K562 (cell line): ENCODE results near the gene TMEM150C. TPM values are rescaled to one million over a fixed set of nuclear protein-coding genes. Genes with fewer than 3 reads are reported as not detected.

Experiments used
- ATAC-seq: fragments of 200-7000 bp; cut with Tn5 transposase; 3 replicates; pipeline ENCODE4 v1.9.1; 2020; ENCODE audit warnings: moderate library complexity
- BruUV-seq: library from RNA; stranded (reverse); fragments of 400-500 nt; replicated peaks from 2 replicates; lab custom pipeline; 2021; lab: Mats Ljungman, UMichigan
- CTCF ChIA-PET: fragments of 300-600 bp; formaldehyde crosslinking; extraction: SDS; loops from one replicate; lab custom pipeline; 2021; ENCODE audit warnings: low intra/inter-chr PET ratio; lab: Yijun Ruan, JAX
- POLR2A ChIA-PET: fragments of 300-600, 350-650 bp; sonication (Branson Sonifier 250); formaldehyde crosslinking; extraction: SDS; loops from one replicate; lab custom pipeline; 2021; ENCODE audit warnings: antibody characterized with exemption, inconsistent platforms; lab: Yijun Ruan, JAX
- DNase-seq, 4 experiments: peaks; one replicate each; pipeline versions ENCODE4 v3.0.0 to v3.0.0-alpha.2; 2011 to 2018; ENCODE audit warnings: low spot score in 3 of 4, mixed read lengths in 3 of 4; ENCODE audit errors: extremely low read depth in 1 of 4
- FAIRE-seq: peaks from 2 replicates; lab custom pipeline; 2011; peaks lifted over from hg19 to GRCh38; lab: Jason Lieb, UNC
- H2AFZ ChIP-seq: 2 replicates; pipeline ENCODE4 v1.6.0; 2011; ENCODE audit warnings: low read depth, low read length, control low read depth, inconsistent platforms
- H3K27ac ChIP-seq: fragments of 200-600 bp; 3 replicates; pipeline ENCODE4 v1.8.0; 2011; ENCODE audit warnings: low read depth, mild to moderate bottlenecking, control low read depth, inconsistent platforms, low read length, moderate library complexity, mixed read lengths; ENCODE audit errors: extremely low read depth
- H3K27me3 ChIP-seq, 2 experiments: fragments of 300-600 bp in 1 of 2; 2 replicates in 1 of 2; 3 replicates in 1 of 2; pipeline versions ENCODE4 v1.6.0 to v1.8.0; 2011; ENCODE audit warnings: inconsistent platforms in 2 of 2, low read length in 2 of 2, mild to moderate bottlenecking in 1 of 2, mixed read lengths in 1 of 2, moderate library complexity in 1 of 2; ENCODE audit not compliant: control insufficient read depth in 2 of 2, insufficient read depth in 2 of 2
- H3K36me3 ChIP-seq: fragments of 300-600 bp; 3 replicates; pipeline ENCODE4 v1.8.0; 2011; ENCODE audit warnings: mild to moderate bottlenecking, low read length, inconsistent platforms; ENCODE audit not compliant: control insufficient read depth, insufficient read depth
- H3K4me1 ChIP-seq, 2 experiments: fragments of 200-600 bp in 1 of 2; replicated peaks in 1 of 2; 2 replicates in 1 of 2; 3 replicates in 1 of 2; pipeline versions ENCODE4 v1.5.1 to v1.8.0; 2011; ENCODE audit warnings: inconsistent platforms in 2 of 2, low read length in 2 of 2, mild to moderate bottlenecking in 1 of 2, mixed read lengths in 1 of 2, moderate library complexity in 1 of 2; ENCODE audit not compliant: control insufficient read depth in 2 of 2, insufficient read depth in 2 of 2
- H3K4me2 ChIP-seq: 2 replicates; pipeline ENCODE4 v1.6.1; 2011; ENCODE audit warnings: low read length, control low read depth, inconsistent platforms, mixed read lengths; ENCODE audit not compliant: insufficient read depth
- H3K4me3 ChIP-seq: fragments of 200-600 bp; sonication (generic), shearing (Covaris generic); 2 replicates; pipeline ENCODE4 v1.5.1; 2016; ENCODE audit warnings: control low read depth, inconsistent platforms
- H3K79me2 ChIP-seq: fragments of 200-600 bp; 3 replicates; pipeline ENCODE4 v1.8.0; 2011; ENCODE audit warnings: low read length, inconsistent platforms; ENCODE audit not compliant: control insufficient read depth, insufficient read depth
- H3K9ac ChIP-seq, 2 experiments: 2 replicates each; pipeline versions ENCODE4 v1.6.0 to v1.6.1; 2011; ENCODE audit warnings: low read depth in 2 of 2, low read length in 2 of 2, control low read depth in 1 of 2, inconsistent platforms in 1 of 2, mild to moderate bottlenecking in 1 of 2, mixed read lengths in 1 of 2; ENCODE audit not compliant: insufficient read depth in 1 of 2
- H3K9me1 ChIP-seq: one replicate; pipeline ENCODE4 v1.6.0; 2011; ENCODE audit warnings: inconsistent platforms, mild to moderate bottlenecking, low read length, moderate library complexity; ENCODE audit not compliant: control insufficient read depth, insufficient read depth
- H3K9me3 ChIP-seq: replicated peaks from 2 replicates; pipeline ENCODE4 v1.5.1; 2011; ENCODE audit warnings: low read depth, low read length, inconsistent platforms; ENCODE audit not compliant: control insufficient read depth, insufficient read depth
- H4K20me1 ChIP-seq: replicated peaks from 2 replicates; pipeline ENCODE4 v1.6.1; 2011; ENCODE audit warnings: low read length, inconsistent platforms, mixed read lengths; ENCODE audit not compliant: control insufficient read depth, insufficient read depth
- ARID3B ChIP-seq: fragments of 250-450 bp; sonication (Bioruptor Pico); IDR thresholded peaks from 2 replicates; pipeline ENCODE4 v1.4.0; 2020; ENCODE audit warnings: borderline replicate concordance
- CBX5 ChIP-seq: IDR thresholded peaks from 2 replicates; pipeline ENCODE4 v1.6.1; 2014; ENCODE audit warnings: low read depth, borderline replicate concordance
- EP400 ChIP-seq: fragments of 450-650 bp; IDR thresholded peaks from 2 replicates; pipeline ENCODE4 v1.6.1; 2017; ENCODE audit warnings: antibody characterized with exemption, mild to moderate bottlenecking, moderate library complexity
- FIP1L1 ChIP-seq: fragments of 200-400 bp; formaldehyde crosslinking; IDR thresholded peaks from 2 replicates; pipeline ENCODE4 v1.6.1; 2018; ENCODE audit warnings: mild to moderate bottlenecking, low read depth, low read length; ENCODE audit not compliant: poor library complexity, severe bottlenecking
- GABPB2 ChIP-seq: fragments of 250-450 bp; sonication (Bioruptor Pico); conservative IDR thresholded peaks from 2 replicates; pipeline ENCODE4 v1.5.1; 2021; ENCODE audit warnings: mild to moderate bottlenecking
- GTF2E2 ChIP-seq: fragments of 200-800 bp; sonication (Bioruptor generic); IDR thresholded peaks from 2 replicates; pipeline ENCODE4 v1.6.1; 2016; ENCODE audit warnings: missing genetic modification characterization, missing compliant biosample characterization
- ZNF511 ChIP-seq: sonication (generic); formaldehyde crosslinking; IDR thresholded peaks from 2 replicates; pipeline ENCODE4 v1.8.0; 2022; ENCODE audit warnings: mild to moderate bottlenecking, missing genetic modification reagents
- ZNF57 ChIP-seq: fragments of 450-650 bp; formaldehyde crosslinking; IDR thresholded peaks from 2 replicates; pipeline ENCODE4 v1.4.0; 2020; ENCODE audit warnings: mild to moderate bottlenecking, moderate library complexity
- WGBS: fragments of 100-300 bp; shearing (Covaris generic); methylation state at CpG from one replicate; pipeline ENCODE4 v1.1.6; 2016; ENCODE audit warnings: low coverage, mixed read lengths; ENCODE audit not compliant: insufficient coverage; ENCODE audit errors: missing lambda C conversion rate; 5-methylcytosine and 5-hydroxymethylcytosine counted together
- in situ Hi-C: fragments of 300-500 bp; cut with MboI; formaldehyde crosslinking; loops from 4 replicates; pipeline ENCODE4 v1.15.0; 2018; ENCODE audit warnings: inconsistent platforms, mixed read lengths
- intact Hi-C: fragments of 100-400 bp; cut with micrococcal nuclease; formaldehyde crosslinking; loops from 2 replicates; pipeline ENCODE4 v1.14.2; 2022
- polyA plus RNA-seq, 8 experiments: library from polyadenylated mRNA; depleted of rRNA in 4 of 8; stranded (reverse) in 5 of 8; unstranded in 3 of 8; fragments of >200 nt; fragmentation: Nextera tagmentation in 2 of 8; fragmentation: Illumina TruSeq in 1 of 8; extraction: Ambion mirVana in 2 of 8; extraction: Trizol in 1 of 8; gene quantifications; 2 replicates each; pipeline versions ENCODE4 v1.2.1 to v1.2.3, GENCODE V29; 2011 to 2014; ENCODE audit warnings: inconsistent platforms in 1 of 8, missing spikeins in 1 of 8
- total RNA-seq, 7 experiments: library from RNA; depleted of rRNA in 6 of 7; stranded (reverse); fragments of >200 nt in 6 of 7; fragmentation: Illumina TruSeq in 2 of 7; extraction: Trizol in 2 of 7; gene quantifications; 2 replicates each; pipeline versions ENCODE4 v1.2.1 to v1.2.3, GENCODE V29; 2011 to 2021; ENCODE audit warnings: low replicate concordance in 1 of 7

Gene TMEM150C
- total and polyA plus RNA-seq, 9 of the 15 experiments (the other 6 are each of a cell fraction or from before 2014, with no cell fraction given): 0.07 TPM; not detected in 8

DNA sequence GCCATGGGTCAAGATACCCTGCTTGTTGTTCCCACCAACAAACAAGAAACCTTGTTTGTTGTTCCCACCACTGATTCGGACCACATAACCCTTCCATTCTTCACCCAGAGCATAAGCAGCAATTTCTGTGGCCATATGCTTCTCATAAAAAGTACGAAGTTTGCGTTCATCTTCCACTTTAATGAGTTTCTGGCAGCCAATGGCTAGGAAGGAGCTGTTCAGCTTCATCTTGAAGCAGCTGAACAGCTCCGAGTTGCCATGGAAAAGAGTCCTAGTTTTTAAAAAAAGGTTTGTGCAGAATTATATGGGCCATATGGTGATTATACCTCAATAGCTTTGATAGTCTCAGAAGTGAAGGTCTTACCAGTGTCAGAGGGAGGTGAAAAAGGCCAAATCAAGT, 66.1 kb downstream of the TMEM150C start:
- Histone ChIP-seq H4K20me1 (no peaks in the 10 kb centered on the region), H3K36me3 (no peaks in the 10 kb centered on the region), H3K4me3 (no peak overlapping the region), H3K9me3 (no peaks in the 10 kb centered on the region), H3K79me2 (no peaks in the 10 kb centered on the region), H3K27me3 (peaks cover 24 to 38% of the 10 kb centered on the region in 2 experiments), H3K9ac (no peak overlapping the region), H2AFZ (no peak overlapping the region), H3K4me2 (no peak overlapping the region), H3K27ac (no peak overlapping the region), H3K4me1 (no peaks in the 10 kb centered on the region), H3K9me1 (no peaks in the 10 kb centered on the region)
- no peak for FAIRE-seq
- no peak for ATAC-seq
- in situ Hi-C loops (no loop called here), intact Hi-C loops (no loop called here)
- POLR2A ChIA-PET: interaction anchor here (1.0 kb wide), 1 partner anchor 23 kb away, joined by 5 read pairs; no protein-coding TSS in a partner anchor
- DNase-seq: no peak
- no TSS peak for BruUV-seq
- CTCF ChIA-PET: no interaction called here
- TF ChIP-seq ZNF511 (CRISPR knock-in tag) (no peak), EP400 (no peak), ARID3B (CRISPR knock-in tag) (no peak), ZNF57 (no peak), FIP1L1 (no peak), GABPB2 (CRISPR knock-in tag) (no peak), GTF2E2 (tag) (no peak), CBX5 (no peak)
- WGBS: 2% methylated on average over 4 of the region's 4 CpGs
